ENCODE data around the gene IMMP2L.

Gene IMMP2L

GRCh38 chr7:111147708-111148533, 414.4 kb downstream of the IMMP2L start:
- no peak for DNase-seq (ENCODE audit: low read depth)

GRCh38 chr7:111146136-111146535, 416.2 kb downstream of the IMMP2L start:
- no peak for DNase-seq (ENCODE audit: low read depth)

GRCh38 chr7:111145472-111145871, 416.8 kb downstream of the IMMP2L start:
- no peak for DNase-seq (ENCODE audit: low read depth)

- DNase-seq (ENCODE audit: low read depth) = no peak
These were observed 422.0 kb downstream of the IMMP2L start for GRCh38 chr7:111140091-111140865.

- no peak for DNase-seq (ENCODE audit: low read depth)
These were observed 423.7 kb downstream of the IMMP2L start for GRCh38 chr7:111138586-111138985.

GRCh38 chr7:111138193-111138569, 424.1 kb downstream of the IMMP2L start:
- peak; percentile 22 for DNase-seq (ENCODE audit: low read depth)

- no peak for DNase-seq (ENCODE audit: low read depth)
These were observed 424.7 kb downstream of the IMMP2L start for GRCh38 chr7:111137296-111138192.

- no peak for DNase-seq (ENCODE audit: low read depth)
These were observed 429.5 kb downstream of the IMMP2L start for GRCh38 chr7:111132833-111133232.

- DNase-seq (ENCODE audit: low read depth) = no peak
These were observed 432.9 kb downstream of the IMMP2L start for GRCh38 chr7:111129435-111129834.

GRCh38 chr7:111126987-111127386, 435.3 kb downstream of the IMMP2L start:
- DNase-seq (ENCODE audit: low read depth) = no peak

GRCh38 chr7:111115966-111116365, 446.3 kb downstream of the IMMP2L start:
- DNase-seq (ENCODE audit: low read depth) = no peak

GRCh38 chr7:111113263-111114017, 448.9 kb downstream of the IMMP2L start:
- no peak for DNase-seq (ENCODE audit: low read depth)

- no peak for DNase-seq (ENCODE audit: low read depth)
These were observed 449.9 kb downstream of the IMMP2L start for GRCh38 chr7:111112439-111112838.

GRCh38 chr7:111108496-111108895, 453.8 kb downstream of the IMMP2L start:
- no peak for DNase-seq (ENCODE audit: low read depth)

GRCh38 chr7:111108000-111108399, 454.3 kb downstream of the IMMP2L start:
- no peak for DNase-seq (ENCODE audit: low read depth)

GRCh38 chr7:111107579-111107978, 454.7 kb downstream of the IMMP2L start:
- no peak for DNase-seq (ENCODE audit: low read depth)

GRCh38 chr7:111105269-111105668, 457.0 kb downstream of the IMMP2L start:
- no peak for DNase-seq (ENCODE audit: low read depth)

GRCh38 chr7:111104710-111105109, 457.6 kb downstream of the IMMP2L start:
- DNase-seq (ENCODE audit: low read depth) = no peak

GRCh38 chr7:111103678-111104274, 458.5 kb downstream of the IMMP2L start:
- DNase-seq (ENCODE audit: low read depth) = no peak

GRCh38 chr7:111103136-111103535, 459.2 kb downstream of the IMMP2L start:
- no peak for DNase-seq (ENCODE audit: low read depth)
